ENCODE data around the gene CMTM6.
A peak's percentile ranks its signal among the peaks of the same experiment; 100 is the strongest.
"Not testable (repeated sequence)": the region's sequence is repeated elsewhere in the genome, so short reads cannot be mapped to it uniquely, and the experiment has no call there.

The CMTM6 gene

DNA sequence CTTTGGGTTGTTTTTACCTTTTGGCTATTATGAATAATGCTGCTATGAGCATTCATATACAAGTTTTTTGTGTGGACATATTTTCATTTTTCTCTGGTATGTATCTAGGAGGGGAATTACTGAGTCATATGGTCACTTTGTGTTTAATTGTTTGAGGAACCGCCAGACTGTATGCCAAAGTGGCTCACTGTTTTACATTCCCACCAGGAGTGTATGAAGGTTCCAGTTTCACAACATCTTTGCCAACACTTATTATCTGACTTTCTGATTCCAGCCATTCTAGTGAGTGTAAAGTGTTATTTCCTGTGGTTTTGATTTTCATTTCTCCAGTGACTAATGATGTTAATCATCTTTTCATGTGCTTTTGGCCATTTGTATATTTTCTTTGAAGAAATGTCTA, 59.2 kb downstream of the CMTM6 start:
- DNase-seq (ENCODE audit: low read depth) = peak; percentile 75
- no peak for TF ChIP-seq CTCF (conservative IDR thresholded peaks at IDR 0.05; ENCODE audit: low read depth, low read length)
- no peak overlapping the region for H3K4me3 ChIP-seq (ENCODE audit: low read depth, low read length)

- DNase-seq (ENCODE audit: low read depth) = no peak
- TF ChIP-seq CTCF (conservative IDR thresholded peaks at IDR 0.05; ENCODE audit: low read depth, low read length) = no peak
- no peak overlapping the region for H3K4me3 ChIP-seq (ENCODE audit: low read depth, low read length)
Measured at GRCh38 chr3:32442766-32443165, 59.9 kb downstream of the CMTM6 start.

GRCh38 chr3:32440611-32441350, 61.9 kb downstream of the CMTM6 start:
- no peak overlapping the region for H3K4me3 ChIP-seq (ENCODE audit: low read depth, low read length)
- DNase-seq (ENCODE audit: low read depth) = no peak
- no peak for TF ChIP-seq CTCF (conservative IDR thresholded peaks at IDR 0.05; ENCODE audit: low read depth, low read length)

DNA sequence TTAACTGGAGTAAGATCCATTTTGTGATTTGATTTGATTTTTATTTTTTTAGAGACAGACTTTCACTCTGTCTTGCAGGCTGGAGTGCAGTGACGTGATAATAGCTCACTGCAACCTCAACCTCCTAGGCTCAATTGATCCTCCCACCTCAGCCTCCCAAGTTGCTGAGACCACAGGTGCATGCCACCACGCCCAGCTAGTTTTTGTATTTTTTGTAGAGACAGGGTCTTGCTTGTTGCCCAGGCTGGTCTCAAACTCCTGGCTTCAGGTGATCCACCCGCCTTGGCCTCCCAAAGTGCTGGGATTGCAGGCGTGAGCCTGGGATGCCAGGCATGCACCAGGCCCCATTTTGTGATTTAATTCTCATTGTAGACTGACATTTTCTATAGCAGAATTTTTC, 63.2 kb downstream of the CMTM6 start:
- not testable (repeated sequence) for H3K4me3 ChIP-seq (ENCODE audit: low read depth, low read length); DNase-seq (ENCODE audit: low read depth)

DNA sequence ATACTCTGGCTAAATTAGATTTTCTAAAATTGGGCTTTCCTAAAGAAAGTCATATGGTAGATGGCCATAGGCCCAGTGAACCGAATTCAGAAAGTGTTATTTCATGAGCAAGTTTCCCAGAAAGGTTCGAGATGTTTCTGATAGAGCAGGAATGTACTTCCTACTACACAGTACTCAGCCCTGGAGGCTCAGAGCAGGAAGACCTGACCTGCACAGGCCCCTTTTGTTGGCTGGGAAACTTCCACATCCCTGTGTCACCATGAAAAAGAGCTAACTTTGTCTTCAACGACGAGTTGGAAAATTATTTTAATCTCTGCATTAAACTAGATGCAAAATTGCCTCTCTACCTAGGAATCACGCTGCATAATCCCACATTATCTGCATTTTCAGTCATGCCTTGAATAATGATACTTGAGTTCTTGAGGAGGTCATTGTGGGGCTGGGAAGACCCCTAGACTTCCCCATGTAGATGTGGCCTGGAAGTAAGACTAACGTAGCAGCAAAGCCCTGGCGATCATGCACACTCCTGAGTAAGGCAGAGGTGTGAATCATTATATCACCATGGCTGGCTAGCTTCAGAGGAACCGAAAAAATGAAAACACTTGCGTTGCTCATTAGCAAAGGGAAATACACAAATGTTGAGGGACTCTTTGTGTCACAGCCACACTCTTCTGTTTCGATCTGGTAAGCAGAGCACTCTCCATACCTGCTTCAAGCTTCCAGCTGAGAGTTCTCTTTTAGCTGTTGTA, 63.9 kb downstream of the CMTM6 start:
- H3K4me3 ChIP-seq (ENCODE audit: low read depth, low read length) = no peak overlapping the region
- TF ChIP-seq CTCF (conservative IDR thresholded peaks at IDR 0.05; ENCODE audit: low read depth, low read length) = no peak
- peak; percentile 37 for DNase-seq (ENCODE audit: low read depth)

GRCh38 chr3:32437896-32438295, 64.8 kb downstream of the CMTM6 start:
- no peak overlapping the region for H3K4me3 ChIP-seq (ENCODE audit: low read depth, low read length)
- no peak for TF ChIP-seq CTCF (conservative IDR thresholded peaks at IDR 0.05; ENCODE audit: low read depth, low read length)
- DNase-seq (ENCODE audit: low read depth) = no peak

DNA sequence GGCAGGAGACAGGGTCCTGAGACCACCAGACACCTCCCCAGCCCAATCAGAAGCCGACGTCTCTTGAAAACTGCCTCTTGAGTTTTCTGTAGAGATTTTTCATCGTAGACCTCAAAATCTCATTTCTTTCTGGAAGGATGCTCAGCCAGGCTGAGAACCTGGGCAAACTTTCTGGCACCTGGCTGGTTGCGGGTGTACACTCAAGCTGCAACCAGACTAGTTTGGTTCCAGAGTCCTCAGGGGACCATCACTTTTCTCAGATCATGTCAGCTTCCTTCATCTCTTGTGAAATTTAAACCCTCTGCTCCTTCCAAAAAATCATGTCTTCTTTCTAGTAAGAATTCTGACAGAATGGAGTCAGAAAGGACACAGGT, 65.8 kb downstream of the CMTM6 start:
- no peak for TF ChIP-seq CTCF (conservative IDR thresholded peaks at IDR 0.05; ENCODE audit: low read depth, low read length)
- no peak for DNase-seq (ENCODE audit: low read depth)
- H3K4me3 ChIP-seq (ENCODE audit: low read depth, low read length) = no peak overlapping the region

Measured in choroid plexus epithelial cell (primary cell).